ENCODE results near the gene ETV4.

- no peak for TF ChIP-seq CTCF (IDR thresholded peaks at IDR 0.05)
- TF ChIP-seq POLR2A (IDR thresholded peaks at IDR 0.05), result no peak
These were observed 41.5 kb upstream of the ETV4 start for GRCh38 chr17:43587647-43588046.
